Body of pancreas (tissue), 4 donors: ENCODE data around the gene PAWR. TPM values are rescaled to one million over a fixed set of nuclear protein-coding genes. Genes with fewer than 3 reads are reported as not detected.

ENCODE experiments used
- ATAC-seq: fragments of 150-250 bp; one replicate; pipeline ENCODE4 v1.9.1; 2016
- DNase-seq, 4 donors: peaks; one replicate each; pipeline ENCODE4 v3.0.0-alpha.2; 2019
- H3K27ac ChIP-seq, 4 donors: fragments of 200-600 bp; sonication (generic); 1 replicate in 3 of 4; 2 replicates in 1 of 4; pipeline versions ENCODE4 v1.5.1 to v1.6.1; 2016 to 2019; ENCODE audit warnings: mild to moderate bottlenecking in 1 of 4, mixed read lengths in 1 of 4, moderate library complexity in 1 of 4
- H3K27me3 ChIP-seq, 2 donors: fragments of 200-600 bp; sonication (generic); one replicate each; pipeline ENCODE4 v1.6.0; 2016; ENCODE audit warnings: mild to moderate bottlenecking in 1 of 2
- H3K36me3 ChIP-seq, 2 donors: fragments of 200-600 bp; sonication (generic); replicated peaks in 1 of 2; 2 replicates each; pipeline ENCODE4 v1.5.1; 2016; ENCODE audit warnings: low read depth in 2 of 2; ENCODE audit not compliant: insufficient read depth in 1 of 2
- H3K4me1 ChIP-seq: fragments of 200-600 bp; sonication (generic); one replicate; pipeline ENCODE4 v1.6.0; 2016
- H3K4me3 ChIP-seq, 2 donors: fragments of 200-600 bp; sonication (generic); 1 replicate in 1 of 2; 2 replicates in 1 of 2; pipeline ENCODE4 v1.5.1; 2016 to 2019
- H3K9me3 ChIP-seq, 3 donors: fragments of 200-600 bp; sonication (generic); 1 replicate in 2 of 3; 2 replicates in 1 of 3; pipeline ENCODE4 v1.5.1; 2016
- POLR2A ChIP-seq, 3 donors: fragments of 450-650 bp; IDR thresholded peaks; one replicate each; pipeline ENCODE4 v1.6.1; 2016; ENCODE audit warnings: antibody characterized with exemption in 3 of 3, mild to moderate bottlenecking in 2 of 3
- WGBS, 2 donors: methylation state at CpG; one replicate each; pipeline ENCODE4 v1.1.5; 2017; 5-methylcytosine and 5-hydroxymethylcytosine counted together
- intact Hi-C: fragments of 100-400 bp; cut with DNase I; formaldehyde crosslinking; loops from one replicate; pipeline ENCODE4 v1.15.1; 2023
- total RNA-seq, 2 donors: library from RNA; depleted of rRNA; stranded (reverse); fragments of >200 nt; gene quantifications; one replicate each; pipeline ENCODE4 v1.1.0, GENCODE V29; 2016
- TF ChIP-seq, protein P1 (sequence below), 7 experiments: fragments of 450-650 bp in 4 of 7; fragments of 200-600 bp in 3 of 7; sonication (generic) in 3 of 7; IDR thresholded peaks; one replicate each; pipeline ENCODE4 v1.5.1; 2016 to 2019; ENCODE audit warnings: antibody characterized with exemption in 7 of 7

PAWR gene
- total RNA-seq, 2 donors from 2014 or later = 19.8 to 49.0 TPM

DNA sequence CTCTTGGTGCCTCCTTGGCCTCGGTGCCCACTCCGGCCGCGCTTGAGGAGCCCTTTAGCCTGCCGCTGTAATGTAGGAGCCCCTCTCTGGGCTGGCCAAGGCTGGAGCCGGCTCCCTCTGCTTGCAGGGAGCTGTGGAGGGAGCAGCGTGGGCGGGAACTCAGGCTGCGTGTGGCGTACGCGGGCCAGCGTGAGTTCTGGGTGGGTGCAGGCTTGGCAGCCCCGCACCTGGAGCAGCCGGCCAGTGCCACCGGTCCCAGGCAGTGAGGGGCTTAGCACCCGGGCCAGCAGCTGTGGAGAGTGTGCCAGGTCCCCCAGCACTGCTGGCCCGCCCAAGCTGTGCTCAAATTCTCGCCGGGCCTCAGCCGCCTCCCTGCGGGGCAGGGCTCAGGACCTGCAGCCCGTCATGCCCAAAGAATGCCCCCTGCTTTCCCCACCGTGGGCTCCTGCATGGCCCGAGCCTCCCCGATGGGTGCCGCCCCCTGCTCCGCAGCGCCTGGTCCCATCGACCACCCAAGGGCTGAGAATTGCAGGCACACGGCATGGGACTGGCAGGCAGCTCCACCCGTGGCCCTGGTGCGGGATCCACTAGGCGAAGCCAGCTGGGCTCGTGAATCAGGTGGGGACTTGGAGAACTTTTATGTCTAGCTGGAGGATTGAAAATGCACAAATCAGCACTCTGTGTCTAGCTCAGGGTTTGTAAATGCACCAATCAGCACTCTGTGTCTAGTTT lies 129.2 kb downstream of the PAWR start:
- no peak for TF ChIP-seq POLR2A (IDR thresholded peaks at IDR 0.05)
- DNase-seq (no peak), ATAC-seq (no peak)
- H3K4me1 ChIP-seq = peaks cover 46% of the 10 kb centered on the region
- no peaks in the 10 kb centered on the region for H3K27me3 ChIP-seq
- intact Hi-C loops = no loop called here
- WGBS, 2 donors = 96 to 99% methylated on average over 20 to 21 of the region's 35 CpGs
- H3K27ac ChIP-seq = no peak overlapping the region
- peaks cover 0 to 12% (median 0%) of the 10 kb centered on the region in 3 donors for H3K9me3 ChIP-seq
- H3K36me3 ChIP-seq = no peaks in the 10 kb centered on the region
- no peak overlapping the region for H3K4me3 ChIP-seq

DNA sequence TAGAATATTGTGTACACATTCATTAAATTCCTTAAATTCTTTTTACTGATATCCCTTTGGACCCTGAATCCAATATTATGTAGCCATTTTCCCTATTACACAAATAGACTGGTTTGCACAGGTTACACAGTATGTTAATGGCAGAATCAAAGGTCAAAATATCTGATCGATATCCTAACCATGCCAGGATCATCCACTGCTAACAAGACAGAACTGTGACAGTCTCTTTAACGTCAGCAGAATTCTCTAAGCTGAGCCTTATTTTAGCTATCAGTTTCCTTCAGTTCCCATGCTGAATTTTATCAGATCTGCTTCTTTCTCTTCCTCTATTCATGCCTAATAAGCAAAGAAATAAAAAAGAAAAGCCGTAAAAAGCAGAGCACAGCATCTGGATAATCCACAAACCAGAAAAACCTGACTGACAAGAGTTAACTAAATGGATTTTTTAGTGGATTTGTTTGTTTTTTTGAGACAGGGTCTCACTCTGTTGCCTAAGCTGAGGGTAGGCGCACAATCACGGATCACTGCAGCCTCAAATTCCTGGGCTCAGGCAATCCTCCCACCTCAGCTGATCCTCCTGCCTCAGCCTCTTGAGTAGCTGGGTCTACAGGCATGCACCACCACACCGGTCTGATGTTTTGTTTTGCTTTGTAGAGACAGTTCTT lies 130.4 kb downstream of the PAWR start:
- intact Hi-C loops = no loop called here
- no peak for TF ChIP-seq POLR2A (IDR thresholded peaks at IDR 0.05)
- TF ChIP-seq, protein P1, sequence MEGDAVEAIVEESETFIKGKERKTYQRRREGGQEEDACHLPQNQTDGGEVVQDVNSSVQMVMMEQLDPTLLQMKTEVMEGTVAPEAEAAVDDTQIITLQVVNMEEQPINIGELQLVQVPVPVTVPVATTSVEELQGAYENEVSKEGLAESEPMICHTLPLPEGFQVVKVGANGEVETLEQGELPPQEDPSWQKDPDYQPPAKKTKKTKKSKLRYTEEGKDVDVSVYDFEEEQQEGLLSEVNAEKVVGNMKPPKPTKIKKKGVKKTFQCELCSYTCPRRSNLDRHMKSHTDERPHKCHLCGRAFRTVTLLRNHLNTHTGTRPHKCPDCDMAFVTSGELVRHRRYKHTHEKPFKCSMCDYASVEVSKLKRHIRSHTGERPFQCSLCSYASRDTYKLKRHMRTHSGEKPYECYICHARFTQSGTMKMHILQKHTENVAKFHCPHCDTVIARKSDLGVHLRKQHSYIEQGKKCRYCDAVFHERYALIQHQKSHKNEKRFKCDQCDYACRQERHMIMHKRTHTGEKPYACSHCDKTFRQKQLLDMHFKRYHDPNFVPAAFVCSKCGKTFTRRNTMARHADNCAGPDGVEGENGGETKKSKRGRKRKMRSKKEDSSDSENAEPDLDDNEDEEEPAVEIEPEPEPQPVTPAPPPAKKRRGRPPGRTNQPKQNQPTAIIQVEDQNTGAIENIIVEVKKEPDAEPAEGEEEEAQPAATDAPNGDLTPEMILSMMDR (IDR thresholded peaks at IDR 0.05) = no peak
- Histone ChIP-seq H3K4me1 (peaks cover 40% of the 10 kb centered on the region), H3K36me3 (no peaks in the 10 kb centered on the region), H3K9me3 (peaks cover 0 to 12% (median 0%) of the 10 kb centered on the region in 3 donors), H3K27me3 (no peaks in the 10 kb centered on the region), H3K27ac (peak overlapping the region; percentile 7 to 69 (median 48)), H3K4me3 (no peak overlapping the region)
- DNase-seq (no peak), ATAC-seq (peak; percentile 70)
- 36% methylated on average over 6 of the region's 6 CpGs for WGBS, 2 donors

- no peak for DNase-seq
- Histone ChIP-seq H3K4me1 (peaks cover 40% of the 10 kb centered on the region), H3K27ac (peak overlapping the region in 2 of 4 donors; percentile 66 to 69), H3K27me3 (no peaks in the 10 kb centered on the region), H3K36me3 (no peaks in the 10 kb centered on the region), H3K9me3 (peaks cover 0 to 12% (median 0%) of the 10 kb centered on the region in 3 donors), H3K4me3 (no peak overlapping the region)
- intact Hi-C loops = no loop called here
- WGBS, 2 donors = 83 to 87% methylated on average over 2 of the region's 2 CpGs
- TF ChIP-seq, protein P1 (IDR thresholded peaks at IDR 0.05) = no peak
- TF ChIP-seq POLR2A (IDR thresholded peaks at IDR 0.05) = no peak
- no peak for ATAC-seq
Measured at GRCh38 chr12:79559591-79559990, 131.2 kb downstream of the PAWR start.

DNA sequence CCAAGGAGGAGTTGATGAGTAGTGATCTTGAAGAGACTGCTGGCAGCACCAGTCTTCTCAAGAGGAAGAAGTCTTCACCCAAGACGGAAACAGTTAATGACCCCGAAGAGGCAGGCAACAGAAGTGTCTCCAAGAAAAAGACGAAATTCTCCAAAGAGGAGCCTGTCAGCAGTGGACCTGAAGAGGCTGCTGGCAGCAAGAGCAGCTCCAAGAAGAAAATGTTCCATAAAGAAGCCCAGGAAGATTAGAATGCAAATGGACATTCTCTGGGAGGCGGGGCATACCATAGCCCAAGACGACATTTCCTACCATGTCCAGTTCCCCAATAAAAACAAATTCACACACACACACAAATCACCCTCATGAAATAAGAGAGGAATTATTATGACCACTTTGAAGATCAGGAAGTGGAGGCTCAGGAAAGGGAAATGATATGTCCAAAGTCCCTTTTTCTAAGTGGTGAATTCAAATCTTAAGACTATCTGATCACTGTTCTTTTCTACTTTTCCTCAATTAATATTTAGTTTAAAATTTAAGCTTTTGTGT lies 131.8 kb downstream of the PAWR start:
- Histone ChIP-seq H3K36me3 (no peaks in the 10 kb centered on the region), H3K27ac (peak overlapping the region in 2 of 4 donors; percentile 66 to 69), H3K27me3 (no peaks in the 10 kb centered on the region), H3K4me3 (no peak overlapping the region), H3K4me1 (peaks cover 40% of the 10 kb centered on the region), H3K9me3 (peaks cover 0 to 12% (median 0%) of the 10 kb centered on the region in 3 donors)
- intact Hi-C loops = no loop called here
- DNase-seq (no peak), ATAC-seq (no peak)
- no peak for TF ChIP-seq POLR2A (IDR thresholded peaks at IDR 0.05)
- TF ChIP-seq, protein P1 (IDR thresholded peaks at IDR 0.05) = no peak
- 77% methylated on average over 5 of the region's 5 CpGs for WGBS, 2 donors

GRCh38 chr12:79557690-79558315 lies 133.0 kb downstream of the PAWR start:
- Histone ChIP-seq H3K9me3 (peaks cover 0 to 12% (median 0%) of the 10 kb centered on the region in 3 donors), H3K27me3 (no peaks in the 10 kb centered on the region), H3K36me3 (no peaks in the 10 kb centered on the region), H3K4me1 (peaks cover 40% of the 10 kb centered on the region), H3K4me3 (no peak overlapping the region), H3K27ac (no peak overlapping the region)
- intact Hi-C loops = no loop called here
- TF ChIP-seq POLR2A (IDR thresholded peaks at IDR 0.05) = no peak
- TF ChIP-seq, protein P1 (IDR thresholded peaks at IDR 0.05) = no peak
- no peak for ATAC-seq
- 60 to 63% methylated on average over 1 of the region's 1 CpG for WGBS, 2 donors
- no peak for DNase-seq
